Mucosa of rectum (tissue), 2 donors: ENCODE measurements around the gene ZPR1.
A peak's percentile ranks its signal among the peaks of the same experiment; 100 is the strongest.
"Not testable (repeated sequence)": the region's sequence is repeated elsewhere in the genome, so short reads cannot be mapped to it uniquely, and the experiment has no call there.

Source experiments
- H3K27ac ChIP-seq, 2 donors: one replicate each; pipeline ENCODE4 v1.7.0; 2013; ENCODE audit warnings: inconsistent platforms in 2 of 2, low read depth in 2 of 2, low read length in 2 of 2
- H3K27me3 ChIP-seq, 2 donors: one replicate each; pipeline ENCODE4 v1.7.0; 2013; ENCODE audit warnings: low read length in 2 of 2; ENCODE audit not compliant: control insufficient read depth in 2 of 2, insufficient read depth in 2 of 2
- H3K36me3 ChIP-seq, 2 donors: one replicate each; pipeline ENCODE4 v1.7.0; 2013; ENCODE audit warnings: low read length in 2 of 2; ENCODE audit not compliant: control insufficient read depth in 2 of 2, insufficient read depth in 2 of 2
- H3K4me1 ChIP-seq, 2 donors: one replicate each; pipeline ENCODE4 v1.7.0; 2013; ENCODE audit warnings: low read length in 2 of 2, mild to moderate bottlenecking in 1 of 2; ENCODE audit not compliant: control insufficient read depth in 2 of 2, insufficient read depth in 2 of 2
- H3K4me3 ChIP-seq, 2 donors: one replicate each; pipeline ENCODE4 v1.7.0; 2013; ENCODE audit warnings: low read length in 2 of 2
- H3K9ac ChIP-seq, 2 donors: one replicate each; pipeline ENCODE4 v1.7.0; 2013; ENCODE audit warnings: low read length in 2 of 2, low read depth in 1 of 2, mild to moderate bottlenecking in 1 of 2
- H3K9me3 ChIP-seq, 2 donors: one replicate each; pipeline ENCODE4 v1.7.0; 2013; ENCODE audit warnings: low read length in 2 of 2; ENCODE audit not compliant: control insufficient read depth in 2 of 2
- donor health status: healthy.
- donor health status: Normal muscosa, but diverticular disease.

Gene ZPR1, protein sequence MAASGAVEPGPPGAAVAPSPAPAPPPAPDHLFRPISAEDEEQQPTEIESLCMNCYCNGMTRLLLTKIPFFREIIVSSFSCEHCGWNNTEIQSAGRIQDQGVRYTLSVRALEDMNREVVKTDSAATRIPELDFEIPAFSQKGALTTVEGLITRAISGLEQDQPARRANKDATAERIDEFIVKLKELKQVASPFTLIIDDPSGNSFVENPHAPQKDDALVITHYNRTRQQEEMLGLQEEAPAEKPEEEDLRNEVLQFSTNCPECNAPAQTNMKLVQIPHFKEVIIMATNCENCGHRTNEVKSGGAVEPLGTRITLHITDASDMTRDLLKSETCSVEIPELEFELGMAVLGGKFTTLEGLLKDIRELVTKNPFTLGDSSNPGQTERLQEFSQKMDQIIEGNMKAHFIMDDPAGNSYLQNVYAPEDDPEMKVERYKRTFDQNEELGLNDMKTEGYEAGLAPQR

DNA sequence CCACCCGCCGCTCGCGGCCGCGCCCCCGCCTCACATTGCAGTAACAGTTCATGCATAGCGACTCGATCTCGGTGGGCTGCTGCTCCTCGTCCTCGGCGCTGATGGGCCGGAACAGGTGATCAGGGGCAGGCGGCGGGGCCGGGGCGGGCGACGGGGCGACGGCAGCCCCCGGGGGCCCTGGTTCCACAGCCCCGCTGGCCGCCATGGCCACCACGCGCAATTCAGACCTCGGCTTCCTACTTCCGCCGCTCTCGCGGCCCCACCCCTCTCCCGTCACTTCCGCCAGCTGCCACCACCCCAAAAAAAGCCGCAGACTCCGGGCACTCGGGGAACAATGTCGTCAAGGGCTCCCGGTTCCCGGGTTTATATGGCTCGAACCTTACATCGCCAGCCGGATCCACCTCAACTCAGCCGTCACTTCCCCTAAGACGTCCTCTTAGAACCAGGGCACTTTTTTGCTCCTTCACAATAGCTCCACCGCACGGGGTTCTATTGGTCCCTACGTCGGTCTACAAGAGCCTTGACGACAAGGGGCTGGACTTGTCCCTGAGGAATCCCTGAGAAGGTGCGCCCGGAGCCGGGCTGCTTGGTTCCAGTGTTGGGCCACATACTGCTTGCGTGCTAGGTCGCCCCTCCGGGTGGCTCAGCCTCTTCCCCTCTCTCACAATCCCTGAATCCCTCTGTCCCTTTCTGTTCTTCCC lies at the start of gene ZPR1:
Gene ZPR1 (minus strand): TSS at position 238 of the 701 bp plus-strand sequence. CDS start 33 bp downstream, at position 205.
- H3K9ac ChIP-seq = peak within 1 kb of the TSS; percentile 86 to 89

DNA sequence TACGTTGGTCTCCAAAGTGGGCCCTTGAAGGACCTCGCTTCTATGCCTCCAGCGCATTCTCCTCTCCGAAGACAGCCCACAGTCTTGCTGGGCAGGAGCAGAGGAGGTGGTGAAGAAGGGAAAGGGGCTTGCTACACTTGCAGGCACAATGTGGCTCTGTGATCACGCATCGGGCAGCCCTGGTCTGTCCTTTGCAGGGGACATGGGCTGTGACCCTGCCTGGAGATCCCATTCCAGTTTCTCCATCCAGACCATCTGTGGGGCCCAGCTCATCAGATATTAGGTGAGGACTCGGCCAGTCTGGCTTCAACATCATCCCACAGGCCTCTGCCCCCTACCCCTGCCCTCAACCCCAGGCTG lies 48.8 kb upstream of the ZPR1 start:
- Histone ChIP-seq H3K36me3 (no peaks in the 10 kb centered on the region), H3K9ac (no peak overlapping the region), H3K27me3 (no peaks in the 10 kb centered on the region), H3K4me3 (no peak overlapping the region), H3K4me1 (peaks cover 0 to 7% of the 10 kb centered on the region in 2 donors), H3K9me3 (no peaks in the 10 kb centered on the region), H3K27ac (no peak overlapping the region)

More for the DNA sequence above, at the start of gene ZPR1:
- peaks cover 11 to 15% of the 10 kb centered on the region in 2 donors for H3K4me1 ChIP-seq
- H3K27ac ChIP-seq = peak within 1 kb of the TSS; percentile 78 to 83
- peaks cover 29 to 34% of the 10 kb centered on the region in 2 donors for H3K36me3 ChIP-seq
- H3K4me3 ChIP-seq = peak within 1 kb of the TSS; percentile 89 to 96
- H3K9me3 ChIP-seq = no peaks in the 10 kb centered on the region
- H3K27me3 ChIP-seq = peaks cover 0 to 3% of the 10 kb centered on the region in 2 donors

DNA sequence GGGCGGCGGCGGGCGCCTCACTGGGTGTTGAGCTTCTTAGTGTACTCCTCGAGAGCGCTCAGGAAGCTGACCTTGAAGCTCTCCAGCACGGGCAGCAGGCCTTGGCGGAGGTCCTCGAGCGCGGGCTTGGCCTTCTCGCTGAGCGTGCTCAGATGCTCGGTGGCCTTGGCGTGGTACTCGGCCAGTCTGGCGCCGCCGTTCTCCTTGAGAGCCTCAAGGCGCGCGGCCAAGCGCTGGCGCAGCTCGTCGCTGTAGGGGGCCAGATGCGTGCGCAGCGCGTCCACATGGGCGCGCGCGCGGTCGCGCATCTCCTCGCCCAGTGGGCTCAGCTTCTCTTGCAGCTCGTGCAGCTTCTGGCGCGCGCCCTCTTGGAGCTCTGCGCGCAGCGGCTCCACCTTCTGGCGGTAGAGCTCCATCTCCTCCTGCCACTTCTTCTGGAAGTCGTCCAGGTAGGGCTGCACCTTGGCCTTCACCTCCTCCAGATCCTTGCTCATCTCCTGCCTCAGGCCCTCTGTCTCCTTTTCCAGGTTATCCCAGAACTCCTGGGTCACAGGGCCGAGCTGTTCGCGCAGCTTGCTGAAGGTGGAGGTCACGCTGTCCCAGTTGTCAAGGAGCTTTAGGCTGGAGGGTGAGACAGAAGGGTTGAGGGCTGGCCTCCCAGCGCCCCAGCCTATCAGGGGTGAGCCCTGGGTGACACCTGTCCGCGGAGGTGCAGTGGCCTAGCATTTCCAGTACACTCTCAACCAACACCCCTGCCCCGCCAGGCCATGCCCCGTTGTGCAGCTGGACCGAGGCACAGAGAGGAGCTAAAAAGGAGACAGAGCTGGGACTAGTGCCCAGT lies 48.2 kb upstream of the ZPR1 start:
- no peaks in the 10 kb centered on the region for H3K27me3 ChIP-seq
- peak overlapping the region; percentile 59 to 63 for H3K4me3 ChIP-seq
- H3K9ac ChIP-seq = peak overlapping the region in 1 of 2 donors; percentile 41
- peaks cover 0 to 7% of the 10 kb centered on the region in 2 donors for H3K4me1 ChIP-seq
- no peaks in the 10 kb centered on the region for H3K36me3 ChIP-seq
- H3K9me3 ChIP-seq = no peaks in the 10 kb centered on the region
- H3K27ac ChIP-seq = peak overlapping the region in 1 of 2 donors; percentile 64

DNA sequence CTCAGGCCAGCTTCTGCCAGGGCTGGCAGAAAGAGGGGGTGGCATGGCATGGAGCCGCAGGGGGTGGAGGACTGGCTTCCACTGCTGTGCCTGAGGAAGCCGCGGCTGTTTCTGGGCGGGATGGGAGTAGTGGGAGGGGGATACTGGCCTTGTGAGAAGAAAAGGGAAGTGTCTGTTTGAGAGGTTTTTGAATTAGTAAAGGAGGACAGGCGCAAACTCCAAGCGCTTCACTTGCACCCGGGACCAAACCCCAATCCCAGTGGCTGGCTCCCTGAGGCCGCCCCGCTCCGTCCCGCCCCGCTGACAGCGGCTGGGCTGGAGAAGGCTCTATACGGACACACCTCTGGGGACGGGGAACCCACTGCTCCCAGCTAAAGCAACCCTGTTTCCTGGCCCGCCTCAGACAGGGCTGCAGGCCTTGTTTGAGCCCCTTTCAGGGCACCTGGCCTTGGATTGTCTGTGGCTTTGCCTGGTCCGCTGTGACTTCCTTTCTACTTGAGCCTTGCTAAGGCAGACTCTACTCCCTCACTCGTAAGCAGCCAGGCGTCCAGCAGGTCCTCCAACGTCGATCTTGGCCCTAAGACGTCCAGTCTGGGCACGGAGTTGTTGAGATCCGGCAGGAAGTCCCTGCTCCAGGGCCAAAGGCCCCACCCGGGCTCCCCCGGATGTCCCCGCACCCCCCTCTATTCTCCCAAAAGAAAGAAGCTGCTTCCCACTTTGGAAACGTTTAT lies 47.4 kb upstream of the ZPR1 start:
- peak overlapping the region in 1 of 2 donors; percentile 59 for H3K4me3 ChIP-seq
- no peaks in the 10 kb centered on the region for H3K36me3 ChIP-seq
- no peaks in the 10 kb centered on the region for H3K27me3 ChIP-seq
- peak overlapping the region; percentile 24 to 64 for H3K27ac ChIP-seq
- no peaks in the 10 kb centered on the region for H3K9me3 ChIP-seq
- H3K9ac ChIP-seq = peak overlapping the region in 1 of 2 donors; percentile 5
- H3K4me1 ChIP-seq = peaks cover 0 to 7% of the 10 kb centered on the region in 2 donors

DNA sequence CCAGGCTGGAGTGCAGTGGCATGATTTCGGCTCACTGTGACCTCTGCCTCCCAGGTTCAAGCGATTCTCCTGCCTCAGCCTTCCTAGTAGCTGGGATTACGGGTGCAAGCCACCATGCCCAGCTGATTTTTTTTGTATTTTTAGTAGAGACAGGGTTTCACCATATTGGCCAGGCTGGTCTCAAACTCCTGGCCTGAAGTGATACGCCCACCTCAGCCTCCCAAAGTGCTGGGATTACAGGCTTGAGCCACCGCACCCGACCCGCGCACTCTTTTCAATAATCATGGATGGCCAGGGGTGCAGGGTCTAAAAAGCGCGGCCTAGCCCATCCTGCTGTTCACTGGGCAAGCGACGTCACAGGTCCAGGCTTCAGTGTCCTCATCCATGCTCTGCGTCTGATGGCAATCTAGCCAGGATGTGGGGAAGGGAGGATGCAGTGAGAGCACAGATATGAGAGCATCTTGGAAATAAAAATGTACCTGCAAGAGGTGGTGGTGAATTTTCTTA lies 46.8 kb upstream of the ZPR1 start:
- H3K4me1 ChIP-seq, H3K9me3 ChIP-seq, H3K27me3 ChIP-seq, H3K27ac ChIP-seq, H3K36me3 ChIP-seq, H3K9ac ChIP-seq, H3K4me3 ChIP-seq: not testable (repeated sequence)

DNA sequence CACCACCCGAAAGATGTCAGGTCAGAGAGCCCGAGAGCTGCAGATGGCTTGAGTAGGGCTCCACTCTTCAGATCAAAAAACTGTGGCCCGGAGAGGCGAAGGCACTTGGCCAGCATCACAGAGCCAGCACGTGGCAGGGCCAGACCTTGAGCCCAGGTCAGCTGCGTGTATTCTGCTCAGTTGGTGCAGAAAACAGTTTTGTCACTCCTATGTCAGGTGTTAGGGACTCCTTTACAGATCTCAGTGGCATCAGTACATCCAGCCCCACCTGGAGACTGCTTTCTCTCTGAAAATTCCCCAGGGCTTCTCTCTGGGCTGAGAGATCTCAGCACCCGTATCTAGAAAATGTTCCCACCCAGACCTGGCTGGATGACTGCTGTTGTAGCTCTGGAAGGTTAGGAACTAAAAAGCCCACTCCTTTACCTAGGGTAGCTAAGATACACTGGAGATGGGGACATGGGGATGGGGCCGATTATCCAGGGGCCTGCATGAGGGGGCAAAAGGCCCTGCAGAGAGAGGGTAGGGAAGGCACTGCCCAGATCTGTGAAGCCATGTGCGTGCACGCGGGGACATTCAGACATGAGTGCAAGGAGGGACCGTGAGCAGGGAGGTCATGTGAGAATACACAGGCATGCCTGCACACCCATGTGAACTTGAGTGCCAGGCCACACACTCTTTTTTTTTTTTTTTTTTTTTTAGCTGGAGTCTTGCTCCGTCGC lies 46.2 kb upstream of the ZPR1 start:
- no peaks in the 10 kb centered on the region for H3K9me3 ChIP-seq
- H3K27me3 ChIP-seq = no peaks in the 10 kb centered on the region
- H3K9ac ChIP-seq = no peak overlapping the region
- no peak overlapping the region for H3K4me3 ChIP-seq
- peaks cover 0 to 7% of the 10 kb centered on the region in 2 donors for H3K4me1 ChIP-seq
- H3K27ac ChIP-seq = no peak overlapping the region
- no peaks in the 10 kb centered on the region for H3K36me3 ChIP-seq

DNA sequence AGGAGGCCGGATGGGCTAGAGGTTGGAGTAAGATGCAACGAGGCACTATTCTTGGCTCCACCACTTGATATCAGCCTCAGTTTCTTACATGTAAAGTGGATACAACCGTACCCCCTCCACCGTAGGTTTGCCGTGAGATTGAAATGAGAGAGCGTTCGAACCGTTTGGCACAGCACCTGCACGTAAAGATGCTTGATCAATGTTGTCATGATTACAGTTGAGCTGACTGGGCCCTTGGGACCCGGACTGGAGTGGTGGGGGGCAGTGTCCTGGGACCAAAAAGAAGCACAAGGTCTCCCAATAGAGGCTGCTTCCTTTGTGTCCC lies 45.6 kb upstream of the ZPR1 start:
- Histone ChIP-seq H3K9me3 (no peaks in the 10 kb centered on the region), H3K9ac (no peak overlapping the region), H3K4me3 (no peak overlapping the region), H3K27me3 (no peaks in the 10 kb centered on the region), H3K27ac (no peak overlapping the region), H3K4me1 (peaks cover 0 to 7% of the 10 kb centered on the region in 2 donors), H3K36me3 (no peaks in the 10 kb centered on the region)

DNA sequence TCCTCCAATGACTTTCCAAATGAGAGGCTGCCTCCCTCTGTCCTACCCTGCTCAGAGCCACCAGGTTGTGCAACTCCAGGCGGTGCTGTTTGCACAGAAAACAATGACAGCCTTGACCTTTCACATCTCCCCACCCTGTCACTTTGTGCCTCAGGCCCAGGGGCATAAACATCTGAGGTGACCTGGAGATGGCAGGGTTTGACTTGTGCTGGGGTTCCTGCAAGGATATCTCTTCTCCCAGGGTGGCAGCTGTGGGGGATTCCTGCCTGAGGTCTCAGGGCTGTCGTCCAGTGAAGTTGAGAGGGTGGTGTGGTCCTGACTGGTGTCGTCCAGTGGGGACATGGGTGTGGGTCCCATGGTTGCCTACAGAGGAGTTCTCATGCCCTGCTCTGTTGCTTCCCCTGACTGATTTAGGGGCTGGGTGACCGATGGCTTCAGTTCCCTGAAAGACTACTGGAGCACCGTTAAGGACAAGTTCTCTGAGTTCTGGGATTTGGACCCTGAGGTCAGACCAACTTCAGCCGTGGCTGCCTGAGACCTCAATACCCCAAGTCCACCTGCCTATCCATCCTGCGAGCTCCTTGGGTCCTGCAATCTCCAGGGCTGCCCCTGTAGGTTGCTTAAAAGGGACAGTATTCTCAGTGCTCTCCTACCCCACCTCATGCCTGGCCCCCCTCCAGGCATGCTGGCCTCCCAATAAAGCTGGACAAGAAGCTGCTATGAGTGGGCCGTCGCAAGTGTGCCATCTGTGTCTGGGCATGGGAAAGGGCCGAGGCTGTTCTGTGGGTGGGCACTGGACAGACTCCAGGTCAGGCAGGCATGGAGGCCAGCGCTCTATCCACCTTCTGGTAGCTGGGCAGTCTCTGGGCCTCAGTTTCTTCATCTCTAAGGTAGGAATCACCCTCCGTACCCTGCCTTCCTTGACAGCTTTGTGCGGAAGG lies 44.8 kb upstream of the ZPR1 start:
- peaks cover 0 to 7% of the 10 kb centered on the region in 2 donors for H3K4me1 ChIP-seq

More for the DNA sequence above, 44.8 kb upstream of the ZPR1 start:
- Histone ChIP-seq H3K36me3 (no peaks in the 10 kb centered on the region), H3K9ac (no peak overlapping the region), H3K27ac (no peak overlapping the region), H3K27me3 (no peaks in the 10 kb centered on the region), H3K4me3 (no peak overlapping the region), H3K9me3 (no peaks in the 10 kb centered on the region)
